Measurements from ENCODE around the gene TMEM272.

DNA sequence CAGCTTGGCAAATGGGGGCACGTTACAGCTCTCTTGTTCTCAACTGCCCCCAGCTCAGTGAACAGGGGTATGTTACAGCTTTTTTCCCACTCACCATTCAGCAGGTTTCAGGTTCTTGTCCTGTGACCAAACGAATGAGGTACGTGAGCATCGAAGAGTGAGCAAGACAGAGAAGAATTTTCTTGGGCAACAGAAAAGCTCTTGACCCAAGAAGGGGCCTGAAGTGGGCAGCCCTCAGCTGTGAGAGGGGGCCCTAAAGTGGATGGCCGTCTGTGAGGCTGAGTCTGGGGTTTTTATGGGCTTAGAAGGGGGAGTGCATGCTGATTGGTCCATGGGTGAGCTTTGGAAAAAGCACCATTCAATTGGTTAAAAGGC, 38.2 kb upstream of the TMEM272 start:
- TF ChIP-seq, protein P1, sequence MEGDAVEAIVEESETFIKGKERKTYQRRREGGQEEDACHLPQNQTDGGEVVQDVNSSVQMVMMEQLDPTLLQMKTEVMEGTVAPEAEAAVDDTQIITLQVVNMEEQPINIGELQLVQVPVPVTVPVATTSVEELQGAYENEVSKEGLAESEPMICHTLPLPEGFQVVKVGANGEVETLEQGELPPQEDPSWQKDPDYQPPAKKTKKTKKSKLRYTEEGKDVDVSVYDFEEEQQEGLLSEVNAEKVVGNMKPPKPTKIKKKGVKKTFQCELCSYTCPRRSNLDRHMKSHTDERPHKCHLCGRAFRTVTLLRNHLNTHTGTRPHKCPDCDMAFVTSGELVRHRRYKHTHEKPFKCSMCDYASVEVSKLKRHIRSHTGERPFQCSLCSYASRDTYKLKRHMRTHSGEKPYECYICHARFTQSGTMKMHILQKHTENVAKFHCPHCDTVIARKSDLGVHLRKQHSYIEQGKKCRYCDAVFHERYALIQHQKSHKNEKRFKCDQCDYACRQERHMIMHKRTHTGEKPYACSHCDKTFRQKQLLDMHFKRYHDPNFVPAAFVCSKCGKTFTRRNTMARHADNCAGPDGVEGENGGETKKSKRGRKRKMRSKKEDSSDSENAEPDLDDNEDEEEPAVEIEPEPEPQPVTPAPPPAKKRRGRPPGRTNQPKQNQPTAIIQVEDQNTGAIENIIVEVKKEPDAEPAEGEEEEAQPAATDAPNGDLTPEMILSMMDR (IDR thresholded peaks at IDR 0.05): no peak
- no peak for TF ChIP-seq POLR2AphosphoS5 (IDR thresholded peaks at IDR 0.05)

All from breast epithelium (tissue), 3 donors.